HG03045 (cell line): ENCODE measurements around the gene WDFY3.

Experiments used
- ATAC-seq: cut with Tn5 transposase; IDR thresholded peaks from one replicate; pipeline ENCODE4 v1.9.1; 2021; ENCODE audit warnings: mild to moderate bottlenecking, moderate library complexity; ENCODE audit not compliant: unreplicated experiment

Gene WDFY3, protein sequence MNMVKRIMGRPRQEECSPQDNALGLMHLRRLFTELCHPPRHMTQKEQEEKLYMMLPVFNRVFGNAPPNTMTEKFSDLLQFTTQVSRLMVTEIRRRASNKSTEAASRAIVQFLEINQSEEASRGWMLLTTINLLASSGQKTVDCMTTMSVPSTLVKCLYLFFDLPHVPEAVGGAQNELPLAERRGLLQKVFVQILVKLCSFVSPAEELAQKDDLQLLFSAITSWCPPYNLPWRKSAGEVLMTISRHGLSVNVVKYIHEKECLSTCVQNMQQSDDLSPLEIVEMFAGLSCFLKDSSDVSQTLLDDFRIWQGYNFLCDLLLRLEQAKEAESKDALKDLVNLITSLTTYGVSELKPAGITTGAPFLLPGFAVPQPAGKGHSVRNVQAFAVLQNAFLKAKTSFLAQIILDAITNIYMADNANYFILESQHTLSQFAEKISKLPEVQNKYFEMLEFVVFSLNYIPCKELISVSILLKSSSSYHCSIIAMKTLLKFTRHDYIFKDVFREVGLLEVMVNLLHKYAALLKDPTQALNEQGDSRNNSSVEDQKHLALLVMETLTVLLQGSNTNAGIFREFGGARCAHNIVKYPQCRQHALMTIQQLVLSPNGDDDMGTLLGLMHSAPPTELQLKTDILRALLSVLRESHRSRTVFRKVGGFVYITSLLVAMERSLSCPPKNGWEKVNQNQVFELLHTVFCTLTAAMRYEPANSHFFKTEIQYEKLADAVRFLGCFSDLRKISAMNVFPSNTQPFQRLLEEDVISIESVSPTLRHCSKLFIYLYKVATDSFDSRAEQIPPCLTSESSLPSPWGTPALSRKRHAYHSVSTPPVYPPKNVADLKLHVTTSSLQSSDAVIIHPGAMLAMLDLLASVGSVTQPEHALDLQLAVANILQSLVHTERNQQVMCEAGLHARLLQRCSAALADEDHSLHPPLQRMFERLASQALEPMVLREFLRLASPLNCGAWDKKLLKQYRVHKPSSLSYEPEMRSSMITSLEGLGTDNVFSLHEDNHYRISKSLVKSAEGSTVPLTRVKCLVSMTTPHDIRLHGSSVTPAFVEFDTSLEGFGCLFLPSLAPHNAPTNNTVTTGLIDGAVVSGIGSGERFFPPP (N-terminal part only)

GRCh38 chr4:84966382-84967242 lies at the start of gene WDFY3:
WDFY3 (minus strand) TSS chr4:84966690; CDS start chr4:84860591, 106,099 bp downstream.
- peak; percentile 56 for ATAC-seq

DNA sequence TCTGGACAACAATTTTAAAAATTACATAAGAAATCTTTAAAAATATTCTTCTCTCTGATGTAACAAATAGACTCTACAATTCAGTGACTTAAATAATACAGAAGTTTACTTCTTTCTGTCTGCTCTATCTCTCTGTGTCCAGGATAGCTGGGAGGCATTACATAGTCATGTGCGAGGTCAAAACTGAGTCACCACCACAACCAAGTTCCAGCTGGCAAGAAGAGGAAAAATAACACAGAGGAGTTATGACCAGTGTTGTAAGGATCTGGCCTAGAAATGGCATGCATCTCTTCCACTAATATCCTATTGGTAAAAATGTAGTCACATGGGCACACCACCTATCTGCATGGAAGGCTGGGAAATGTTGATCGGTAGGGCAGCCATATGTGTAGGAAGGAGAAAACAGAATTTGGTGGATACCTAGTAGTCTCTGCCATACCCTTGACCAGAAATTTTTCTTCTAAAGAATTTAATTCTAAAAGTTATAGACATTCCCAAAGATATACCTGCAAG lies 39.4 kb upstream of the WDFY3 start:
- no peak for ATAC-seq

GRCh38 chr4:85000343-85000742 lies 33.9 kb upstream of the WDFY3 start:
- ATAC-seq, result no peak

DNA sequence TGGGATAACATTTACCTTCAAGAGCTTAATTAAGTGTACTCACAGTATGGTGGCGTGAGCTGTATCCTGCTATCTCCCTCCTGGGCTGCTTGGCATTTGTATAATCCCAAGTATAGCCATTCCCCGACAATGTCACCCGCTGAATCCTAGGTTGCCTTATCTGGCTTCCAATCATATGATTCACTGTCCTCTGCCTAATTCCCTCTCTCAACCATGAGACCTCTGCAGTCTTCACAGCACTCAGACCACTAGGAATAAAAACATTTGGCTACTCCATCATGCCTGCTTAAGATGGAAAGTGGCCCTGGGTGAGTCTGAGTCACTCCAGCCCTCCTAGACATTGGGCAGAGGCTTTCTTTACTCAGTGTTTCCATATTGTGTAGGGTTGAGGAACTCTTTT lies 28.9 kb upstream of the WDFY3 start:
- no peak for ATAC-seq

- ATAC-seq, result no peak
Measured at GRCh38 chr4:84994280-84994679, 27.8 kb upstream of the WDFY3 start.

DNA sequence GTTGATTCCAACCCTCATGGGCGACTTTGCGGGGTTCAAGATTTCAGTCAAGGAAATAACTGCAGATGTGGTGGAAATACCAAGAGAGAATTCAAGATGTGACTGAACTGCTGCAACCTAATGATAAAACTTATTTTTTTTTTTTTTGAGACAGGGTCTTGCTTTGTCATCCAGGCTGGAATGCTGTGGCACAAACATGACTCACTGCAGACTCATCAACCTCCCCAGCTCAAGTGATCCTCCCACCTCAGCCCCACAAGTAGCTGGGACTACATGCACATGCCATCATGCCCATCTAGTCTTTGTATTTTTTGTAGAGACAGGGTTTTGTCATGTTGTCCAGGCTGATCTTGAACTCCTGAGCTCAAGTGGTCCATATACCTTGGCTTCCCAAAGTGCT lies 19.5 kb upstream of the WDFY3 start:
- no peak for ATAC-seq

DNA sequence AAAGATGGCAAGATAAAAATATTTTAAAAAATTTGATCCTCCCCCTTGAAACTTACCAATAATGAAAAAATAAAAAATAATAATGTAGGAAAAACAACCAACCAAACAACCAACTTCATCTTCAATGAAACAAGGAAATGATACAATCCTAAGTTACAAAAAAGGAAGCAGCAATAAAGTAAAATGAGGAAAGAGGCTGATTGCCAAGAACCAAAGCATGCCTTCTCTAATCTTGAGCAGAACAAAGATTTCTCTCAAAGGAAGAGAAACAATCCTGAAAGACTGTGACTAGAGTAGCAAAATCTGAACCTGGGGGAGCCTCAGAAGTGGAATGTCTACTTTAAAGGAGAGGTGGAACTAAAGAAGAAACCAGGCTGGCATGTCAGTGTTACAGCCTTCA lies 10.9 kb upstream of the WDFY3 start:
- ATAC-seq, result no peak

DNA sequence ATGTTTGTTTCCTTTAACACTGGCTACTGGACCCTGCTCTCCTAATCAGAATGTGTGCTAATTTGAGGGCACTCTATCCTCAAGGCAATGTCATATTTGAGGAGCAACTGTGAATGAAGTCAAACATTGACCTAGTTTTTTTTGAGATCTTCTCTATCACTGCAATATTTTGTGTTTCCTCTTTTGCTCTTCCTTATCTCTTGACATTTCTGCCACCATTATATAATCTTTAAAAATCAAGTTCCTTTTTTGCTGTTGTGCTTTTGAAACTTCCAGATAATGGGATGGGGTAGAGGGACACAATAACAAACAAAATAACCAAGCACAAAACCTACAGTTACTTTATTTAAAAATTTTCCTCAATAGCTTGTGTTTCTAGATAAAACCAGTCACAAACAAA lies 7.4 kb upstream of the WDFY3 start:
- ATAC-seq, result no peak

DNA sequence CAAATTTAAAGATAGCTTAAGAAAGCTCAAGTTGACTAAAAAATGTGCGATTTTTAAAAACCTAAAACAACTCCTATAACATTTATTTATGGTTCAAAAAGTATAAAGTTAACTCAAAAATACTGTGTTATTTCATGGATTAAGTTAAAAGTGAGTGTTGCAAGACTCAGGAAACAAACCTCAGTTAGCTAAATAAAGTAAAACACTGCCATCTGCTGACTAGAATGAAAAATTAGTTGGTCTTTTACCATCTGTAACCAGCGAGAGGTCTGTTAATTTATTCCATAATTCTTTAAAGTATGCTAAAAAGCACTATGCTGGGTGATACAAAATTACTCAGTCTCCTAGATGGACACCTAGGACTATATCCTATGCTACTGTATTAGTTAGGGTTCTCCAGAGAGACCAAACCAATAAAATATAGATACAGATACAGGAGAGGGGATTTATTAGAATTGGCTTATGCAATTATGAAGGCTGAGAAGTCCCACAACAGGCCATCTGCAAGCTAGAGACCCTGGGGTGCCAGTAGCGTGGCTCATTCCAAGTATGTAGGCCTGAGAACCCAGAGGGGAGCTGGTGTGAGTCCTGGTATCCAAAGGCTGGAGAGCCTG lies 4.9 kb upstream of the WDFY3 start:
- no peak for ATAC-seq

GRCh38 chr4:84968925-84969324 lies 2.4 kb upstream of the WDFY3 start:
- no peak for ATAC-seq

GRCh38 chr4:84967243-84967690 lies 777 bp upstream of the WDFY3 start:
- no peak for ATAC-seq

GRCh38 chr4:84965553-84966381 lies 723 bp downstream of the WDFY3 start:
- peak; percentile 24 for ATAC-seq

DNA sequence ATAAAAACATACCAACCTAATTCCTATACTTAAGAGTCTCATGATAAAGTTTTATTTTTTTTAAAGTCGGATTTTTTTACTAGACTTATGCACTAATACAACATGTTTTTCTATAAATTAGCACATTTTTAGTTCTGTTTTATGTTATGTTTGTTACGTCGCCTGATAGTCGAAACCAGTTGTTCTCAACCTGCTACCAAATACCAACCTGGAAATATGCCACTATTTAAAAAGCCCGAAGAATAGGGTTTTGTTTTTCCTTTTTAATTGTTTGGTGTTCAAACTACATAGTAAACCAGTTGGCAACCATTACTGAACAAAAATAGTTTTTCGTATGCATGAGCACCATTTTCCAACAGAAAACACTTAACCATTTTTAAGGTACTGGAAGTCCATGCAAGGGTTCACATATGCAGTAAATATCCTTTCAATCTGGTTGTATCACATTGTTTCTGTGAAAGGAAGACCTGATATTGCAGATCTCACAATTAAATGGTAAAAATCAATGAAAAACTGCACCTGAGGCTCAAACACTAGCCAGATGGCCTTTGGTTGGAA lies 1.4 kb downstream of the WDFY3 start:
- no peak for ATAC-seq

GRCh38 chr4:84962102-84962501 lies 4.4 kb downstream of the WDFY3 start:
- no peak for ATAC-seq

DNA sequence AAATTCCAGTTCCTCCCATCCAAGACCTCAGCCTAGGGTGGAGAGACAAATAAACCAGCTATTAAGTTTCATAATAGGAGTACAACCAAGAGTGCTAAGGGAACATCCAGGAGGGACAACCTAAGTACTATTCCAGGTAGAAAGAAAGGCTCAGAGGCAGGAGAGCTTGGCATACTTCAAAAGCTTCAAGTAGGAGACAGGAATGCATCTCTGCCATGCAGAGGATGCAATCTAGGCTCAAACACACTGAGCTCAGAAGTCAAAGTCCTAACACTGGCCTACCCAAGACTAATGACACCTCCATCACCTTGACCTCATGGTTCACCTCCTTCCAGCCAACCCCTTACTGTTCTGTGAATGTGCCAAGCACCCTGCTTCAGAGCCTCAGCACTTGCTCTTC lies 8.1 kb downstream of the WDFY3 start:
- no peak for ATAC-seq

GRCh38 chr4:84957514-84958420 lies 8.7 kb downstream of the WDFY3 start:
- ATAC-seq, result no peak

- no peak for ATAC-seq
Measured at GRCh38 chr4:84956014-84956413, 10.5 kb downstream of the WDFY3 start.
